Endothelial cell of umbilical vein (primary cell): ENCODE results near the gene C10orf105. TPM values are rescaled to one million over a fixed set of nuclear protein-coding genes. Genes with fewer than 3 reads are reported as not detected.

Experiments used
- BruUV-seq: library from RNA; stranded (reverse); fragments of 400-500 nt; replicated peaks from 2 replicates; lab custom pipeline; 2021; lab: Mats Ljungman, UMichigan
- CTCF ChIA-PET: fragments of 300-600, 350-600 bp; sonication (Branson Sonifier 250); formaldehyde crosslinking; loops from one replicate; lab custom pipeline; 2021; ENCODE audit warnings: antibody characterized with exemption, inconsistent platforms; lab: Charles Lee
- POLR2A ChIA-PET: fragments of 300-600, 350-600 bp; sonication (Branson Sonifier 250); formaldehyde crosslinking; loops from one replicate; lab custom pipeline; 2021; ENCODE audit warnings: antibody characterized with exemption, inconsistent platforms; lab: Charles Lee
- DNase-seq: peaks from one replicate; pipeline ENCODE4 v3.0.0-alpha.2; 2011; ENCODE audit warnings: low read depth, low spot score
- FAIRE-seq: peaks from 2 replicates; lab custom pipeline; 2011; peaks lifted over from hg19 to GRCh38; lab: Jason Lieb, UNC
- H2AFZ ChIP-seq: 2 replicates; pipeline ENCODE4 v1.6.0; 2012; ENCODE audit warnings: low read depth, low read length, control low read depth, inconsistent platforms
- H3K27ac ChIP-seq: 2 replicates; pipeline ENCODE4 v1.5.1; 2011; ENCODE audit warnings: low read depth, mild to moderate bottlenecking, control low read depth, low read length, moderate library complexity; ENCODE audit not compliant: insufficient read depth
- H3K27me3 ChIP-seq, 2 experiments: 2 replicates each; pipeline versions ENCODE4 v1.6.0 to v1.6.1; 2011; ENCODE audit warnings: low read length in 2 of 2, mixed read lengths in 1 of 2; ENCODE audit not compliant: control insufficient read depth in 2 of 2, insufficient read depth in 2 of 2
- H3K36me3 ChIP-seq, 2 experiments: 2 replicates in 1 of 2; 3 replicates in 1 of 2; pipeline ENCODE4 v1.5.1; 2011; ENCODE audit warnings: low read length in 2 of 2, mild to moderate bottlenecking in 1 of 2, moderate library complexity in 1 of 2; ENCODE audit not compliant: control insufficient read depth in 2 of 2, insufficient read depth in 2 of 2; ENCODE audit errors: extremely low read depth in 1 of 2
- H3K4me1 ChIP-seq: 3 replicates; pipeline ENCODE4 v1.5.1; 2011; ENCODE audit warnings: mild to moderate bottlenecking, low read length; ENCODE audit not compliant: control insufficient read depth, insufficient read depth; ENCODE audit errors: extremely low read depth
- H3K4me2 ChIP-seq: 2 replicates; pipeline ENCODE4 v1.6.1; 2011; ENCODE audit warnings: low read length, control low read depth, mixed read lengths; ENCODE audit not compliant: insufficient read depth
- H3K4me3 ChIP-seq, 3 experiments: fragments of 200-600 bp in 1 of 3; sonication (generic), shearing (Covaris generic) in 1 of 3; replicated peaks in 1 of 3; 2 replicates each; pipeline ENCODE4 v1.5.1; 2011 to 2016; ENCODE audit warnings: control low read depth in 3 of 3, low read length in 3 of 3, mild to moderate bottlenecking in 2 of 3, inconsistent platforms in 1 of 3, low read depth in 1 of 3, moderate library complexity in 1 of 3; ENCODE audit not compliant: insufficient read depth in 1 of 3
- H3K79me2 ChIP-seq: 2 replicates; pipeline ENCODE4 v1.6.0; 2012; ENCODE audit warnings: low read length, inconsistent platforms; ENCODE audit not compliant: control insufficient read depth, insufficient read depth
- H3K9ac ChIP-seq: replicated peaks from 2 replicates; pipeline ENCODE3; 2011; ENCODE audit warnings: low read length, control low read depth; ENCODE audit not compliant: insufficient read depth; ENCODE audit errors: extremely low read depth
- H3K9me1 ChIP-seq: replicated peaks from 3 replicates; pipeline ENCODE4 v1.6.0; 2011; ENCODE audit warnings: mild to moderate bottlenecking, low read length; ENCODE audit not compliant: control insufficient read depth, insufficient read depth; ENCODE audit errors: extremely low read depth
- H3K9me3 ChIP-seq: replicated peaks from 2 replicates; pipeline ENCODE4 v1.5.1; 2012; ENCODE audit warnings: low read length, inconsistent platforms; ENCODE audit not compliant: control insufficient read depth, insufficient read depth
- H4K20me1 ChIP-seq: replicated peaks from 2 replicates; pipeline ENCODE3; 2011; ENCODE audit warnings: mild to moderate bottlenecking, low read length; ENCODE audit not compliant: control insufficient read depth, insufficient read depth; ENCODE audit errors: extremely low read depth
- CTCF ChIP-seq, 2 donors: IDR thresholded peaks; 1 replicate in 1 of 2; 2 replicates in 1 of 2; pipeline ENCODE4 v1.5.1; 2011; ENCODE audit warnings: low read length in 2 of 2, mild to moderate bottlenecking in 2 of 2, moderate library complexity in 2 of 2, control low read depth in 1 of 2, inconsistent platforms in 1 of 2, low read depth in 1 of 2; ENCODE audit not compliant: insufficient read depth in 1 of 2; ENCODE audit errors: extremely low read depth in 1 of 2
- EZH2 ChIP-seq: IDR thresholded peaks from 2 replicates; pipeline ENCODE4 v1.6.1; 2012; ENCODE audit warnings: borderline replicate concordance, low read depth, mild to moderate bottlenecking, moderate library complexity, low read length, inconsistent platforms; ENCODE audit not compliant: severe bottlenecking
- FOS ChIP-seq: IDR thresholded peaks from 2 replicates; pipeline ENCODE4 v1.6.1; 2011; ENCODE audit warnings: mild to moderate bottlenecking, low read length, moderate library complexity, borderline replicate concordance; ENCODE audit not compliant: insufficient read depth
- GATA2 ChIP-seq: IDR thresholded peaks from 2 replicates; pipeline ENCODE4 v1.7.0; 2011; ENCODE audit warnings: low read depth, mild to moderate bottlenecking, moderate library complexity, mixed read lengths, low read length; ENCODE audit not compliant: insufficient read length, insufficient read depth
- JUN ChIP-seq: IDR thresholded peaks from 2 replicates; pipeline ENCODE4 v1.6.1; 2011; ENCODE audit warnings: borderline replicate concordance, low read depth; ENCODE audit not compliant: insufficient read length, insufficient read depth
- MAX ChIP-seq: IDR thresholded peaks from 2 replicates; pipeline ENCODE4 v1.6.1; 2011; ENCODE audit not compliant: insufficient read depth, insufficient read length
- MYC ChIP-seq: IDR thresholded peaks from one replicate; pipeline ENCODE4 v1.6.1; 2011; ENCODE audit warnings: mild to moderate bottlenecking, low read depth, low read length
- POLR2A ChIP-seq: IDR thresholded peaks from 2 replicates; pipeline ENCODE4 v1.6.1; 2012; ENCODE audit warnings: low read depth, mild to moderate bottlenecking, control low read depth, low read length
- POLR2AphosphoS5 ChIP-seq: IDR thresholded peaks from 2 replicates; pipeline ENCODE4 v1.6.1; 2012; ENCODE audit warnings: low read depth, mild to moderate bottlenecking, control low read depth, low read length, moderate library complexity; ENCODE audit not compliant: insufficient read depth
- dilution Hi-C: fragments of 300-500 bp; cut with MboI; formaldehyde crosslinking; loops from one replicate; pipeline ENCODE4 v1.15.0; 2019; ENCODE audit warnings: low sequenced_read_pairs; ENCODE audit not compliant: extremely low pct_ligation_motif_present
- intact Hi-C: fragments of 100-400 bp; cut with micrococcal nuclease; formaldehyde crosslinking; loops from one replicate; pipeline ENCODE4 v1.10.0; 2022
- polyA plus RNA-seq, 4 experiments: library from polyadenylated mRNA; depleted of rRNA in 3 of 4; stranded (reverse) in 3 of 4; unstranded in 1 of 4; fragments of >200 nt; gene quantifications; 2 replicates each; pipeline versions ENCODE4 v1.2.1 to v1.2.3, GENCODE V29; 2011 to 2012; ENCODE audit warnings: missing spikeins in 1 of 4
- total RNA-seq: library from RNA; stranded (reverse); gene quantifications from 2 replicates; pipeline ENCODE4 v1.2.3, GENCODE V29; 2021

Gene C10orf105
- total and polyA plus RNA-seq, 2 donors (not counting 3 experiments of a cell fraction or from before 2014, with no cell fraction given) = not detected

- DNase-seq (no peak), FAIRE-seq (no peak)
- POLR2A ChIA-PET = no interaction called here
- no peaks in the 10 kb centered on the region for H3K79me2 ChIP-seq
- H3K9ac ChIP-seq = no peak overlapping the region
- intact Hi-C loops (no loop called here), dilution Hi-C loops (no loop called here)
- peaks cover 3 to 9% of the 10 kb centered on the region in 2 experiments for H3K27me3 ChIP-seq
- no TSS peak for BruUV-seq
- H4K20me1 ChIP-seq = no peaks in the 10 kb centered on the region
- peaks cover 18% of the 10 kb centered on the region for H3K4me1 ChIP-seq
- H3K27ac ChIP-seq = no peak overlapping the region
- CTCF ChIA-PET = interaction anchor here (0.9 to 5.2 kb wide), 9 partner anchors 9 to 390 kb away, joined by 3 to 90 read pairs (median 7); partner anchors contain the start of gene SLC29A3
- no peak overlapping the region for H2AFZ ChIP-seq
- no peaks in the 10 kb centered on the region for H3K9me3 ChIP-seq
- TF ChIP-seq MYC = no peak
- TF ChIP-seq POLR2A = no peak
- no peak for TF ChIP-seq FOS
- TF ChIP-seq POLR2AphosphoS5 = no peak
- TF ChIP-seq CTCF (IDR thresholded peaks at IDR 0.05; ENCODE audit: extremely low read depth in 1 of 2, insufficient read depth in 1 of 2, low read depth in 1 of 2, low read length in 2 of 2) = no peak
- TF ChIP-seq MAX = no peak
- TF ChIP-seq JUN = no peak
- no peak for TF ChIP-seq EZH2
- TF ChIP-seq GATA2 = no peak
- H3K4me3 ChIP-seq = no peak overlapping the region
- no peak overlapping the region for H3K4me2 ChIP-seq
- H3K9me1 ChIP-seq = no peaks in the 10 kb centered on the region
- H3K36me3 ChIP-seq = no peaks in the 10 kb centered on the region
Observed at GRCh38 chr10:71697938-71698709, 21.5 kb downstream of the C10orf105 start.
